ENCODE measurements around the gene ACTR5.

ACTR5 gene

DNA sequence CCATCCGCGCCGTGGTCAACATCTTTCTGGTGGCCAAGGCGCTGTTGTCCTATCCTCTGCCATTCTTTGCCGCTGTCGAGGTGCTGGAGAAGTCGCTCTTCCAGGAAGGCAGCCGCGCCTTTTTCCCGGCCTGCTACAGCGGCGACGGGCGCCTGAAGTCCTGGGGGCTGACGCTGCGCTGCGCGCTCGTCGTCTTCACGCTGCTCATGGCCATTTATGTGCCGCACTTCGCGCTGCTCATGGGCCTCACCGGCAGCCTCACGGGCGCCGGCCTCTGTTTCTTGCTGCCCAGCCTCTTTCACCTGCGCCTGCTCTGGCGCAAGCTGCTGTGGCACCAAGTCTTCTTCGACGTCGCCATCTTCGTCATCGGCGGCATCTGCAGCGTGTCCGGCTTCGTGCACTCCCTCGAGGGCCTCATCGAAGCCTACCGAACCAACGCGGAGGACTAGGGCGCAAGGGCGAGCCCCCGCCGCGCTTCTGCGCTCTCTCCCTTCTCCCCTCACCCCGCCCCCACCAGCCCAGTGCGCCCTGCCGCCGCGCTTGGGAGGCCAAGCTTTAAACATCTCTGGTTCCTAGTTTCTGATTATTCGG is 20.0 kb upstream of the ACTR5 start:
- H3K4me3 ChIP-seq (ENCODE audit: low read depth, low read length), result no peak overlapping the region
- no peak for DNase-seq (ENCODE audit: low read depth)

GRCh38 chr20:38728911-38729642 is 19.2 kb upstream of the ACTR5 start:
- no peak overlapping the region for H3K4me3 ChIP-seq (ENCODE audit: low read depth, low read length)
- DNase-seq (ENCODE audit: low read depth), result no peak

- no peak overlapping the region for H3K4me3 ChIP-seq (ENCODE audit: low read depth, low read length)
- DNase-seq (ENCODE audit: low read depth), result no peak
Measured at GRCh38 chr20:38729767-38730166, 18.5 kb upstream of the ACTR5 start.

DNA sequence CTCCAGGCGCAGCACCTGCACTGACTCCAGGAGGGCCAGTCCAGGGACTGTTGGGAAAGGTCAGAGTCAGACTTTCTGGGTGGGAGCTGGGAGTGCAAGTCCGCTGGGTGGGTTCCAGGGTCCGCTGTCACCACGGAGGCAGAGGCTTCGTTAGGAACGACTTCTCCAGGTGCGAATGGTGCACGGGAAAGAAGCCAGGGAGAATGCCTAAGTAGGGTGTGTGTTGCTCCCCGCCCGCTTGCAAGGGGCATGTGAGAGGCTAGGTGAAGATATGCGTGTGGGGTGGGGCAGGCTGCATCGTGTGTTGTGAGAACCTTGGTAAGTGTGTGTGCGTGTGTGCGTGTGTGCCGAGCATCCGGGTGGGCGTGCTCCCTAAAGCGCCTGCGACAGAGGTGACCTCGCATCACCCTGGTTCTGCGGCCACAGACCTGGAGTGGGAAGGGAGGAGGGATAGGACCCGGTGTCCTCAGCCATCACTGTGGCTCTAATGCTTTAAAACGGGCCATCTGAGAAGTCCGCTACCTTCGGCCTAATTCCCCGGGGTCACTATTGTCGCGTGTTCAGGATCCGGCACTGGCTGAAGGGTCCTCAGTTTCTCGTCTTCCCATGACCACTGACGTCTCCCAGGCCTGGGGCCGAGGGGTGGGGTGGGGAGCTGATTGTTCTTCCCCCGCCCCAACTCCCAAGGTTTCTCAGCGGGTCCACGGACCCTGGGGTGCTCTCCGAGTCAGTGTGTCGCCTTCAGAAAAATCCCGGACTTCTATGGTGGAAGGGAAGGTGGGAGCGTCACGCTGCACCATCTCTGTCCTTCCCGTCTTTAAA is 17.9 kb upstream of the ACTR5 start:
- DNase-seq (ENCODE audit: low read depth), result no peak
- H3K4me3 ChIP-seq (ENCODE audit: low read depth, low read length), result no peak overlapping the region

GRCh38 chr20:38730989-38731737 is 17.1 kb upstream of the ACTR5 start:
- peak overlapping the region; percentile 27 for H3K4me3 ChIP-seq (ENCODE audit: low read depth, low read length)
- DNase-seq (ENCODE audit: low read depth), result no peak

DNA sequence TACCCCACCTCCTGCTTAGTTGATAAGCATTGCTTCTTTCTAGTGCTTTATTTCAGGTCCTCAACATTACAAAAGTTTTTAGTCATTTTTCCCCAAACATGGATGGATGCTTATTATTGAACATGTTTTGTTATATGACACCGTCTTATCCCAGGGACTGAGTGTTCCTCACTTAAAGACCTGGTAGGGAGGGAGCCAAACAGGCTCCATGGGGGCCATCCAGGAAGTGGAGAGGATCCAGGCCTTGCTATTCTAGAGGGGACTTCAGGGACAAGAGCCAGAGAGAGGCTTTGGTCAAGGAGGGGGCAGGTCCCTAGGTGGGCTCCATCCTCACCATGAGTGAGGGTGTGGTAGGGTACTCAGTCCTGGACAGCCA is 16.5 kb upstream of the ACTR5 start:
- no peak overlapping the region for H3K4me3 ChIP-seq (ENCODE audit: low read depth, low read length)
- DNase-seq (ENCODE audit: low read depth), result no peak

- no peak overlapping the region for H3K4me3 ChIP-seq (ENCODE audit: low read depth, low read length)
- no peak for DNase-seq (ENCODE audit: low read depth)
Measured at GRCh38 chr20:38732981-38733380, 15.3 kb upstream of the ACTR5 start.

GRCh38 chr20:38735172-38735571 is 13.1 kb upstream of the ACTR5 start:
- DNase-seq (ENCODE audit: low read depth), result no peak
- no peak overlapping the region for H3K4me3 ChIP-seq (ENCODE audit: low read depth, low read length)

- H3K4me3 ChIP-seq (ENCODE audit: low read depth, low read length), result no peak overlapping the region
- no peak for DNase-seq (ENCODE audit: low read depth)
Measured at GRCh38 chr20:38737887-38738286, 10.4 kb upstream of the ACTR5 start.

DNA sequence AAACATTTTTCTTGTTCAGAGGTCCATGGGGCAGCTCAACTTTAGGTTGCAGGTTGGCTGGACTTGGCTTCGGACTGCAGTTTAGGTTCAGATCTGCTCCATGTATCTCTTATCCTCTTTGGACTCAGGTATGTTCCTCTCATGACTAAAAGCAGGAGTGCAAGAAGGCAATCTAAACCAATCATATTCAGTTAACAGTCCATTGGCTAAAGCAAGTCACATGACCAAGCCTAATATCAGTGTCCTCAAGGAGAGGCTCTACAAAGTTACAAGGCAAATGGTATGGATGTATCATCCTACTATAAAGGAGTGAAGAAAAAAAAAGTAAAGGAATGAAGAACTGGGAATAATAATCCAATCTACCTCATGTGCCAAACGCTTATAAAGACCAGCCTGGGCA is 2.5 kb upstream of the ACTR5 start:
- H3K4me3 ChIP-seq (ENCODE audit: low read depth, low read length), result no peak overlapping the region
- no peak for DNase-seq (ENCODE audit: low read depth)

- peak overlapping the region; percentile 94 for H3K4me3 ChIP-seq (ENCODE audit: low read depth, low read length)
Measured at GRCh38 chr20:38747495-38748096, 664 bp upstream of the ACTR5 start.

DNA sequence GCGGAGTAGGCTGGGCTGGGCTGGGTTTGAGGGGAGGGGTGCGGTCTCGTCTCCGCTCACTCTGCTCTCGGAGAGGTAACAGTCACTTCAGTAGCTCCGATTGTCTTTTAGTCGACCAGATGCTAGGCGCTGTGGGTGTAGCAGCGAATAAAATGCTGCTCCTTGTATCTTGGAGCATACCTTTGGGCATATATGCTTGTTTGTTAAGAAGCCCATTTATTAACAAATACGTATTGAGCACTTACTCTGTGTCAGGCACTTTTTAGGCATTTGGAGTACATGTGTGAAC is 545 bp downstream of the ACTR5 start:
- DNase-seq (ENCODE audit: low read depth), result no peak
- peak overlapping the region; percentile 94 for H3K4me3 ChIP-seq (ENCODE audit: low read depth, low read length)

More at GRCh38 chr20:38747495-38748096, 664 bp upstream of the ACTR5 start:
- no peak for DNase-seq (ENCODE audit: low read depth)

GRCh38 chr20:38751360-38751976 is 3.2 kb downstream of the ACTR5 start:
- H3K4me3 ChIP-seq (ENCODE audit: low read depth, low read length), result no peak overlapping the region
- no peak for DNase-seq (ENCODE audit: low read depth)

DNA sequence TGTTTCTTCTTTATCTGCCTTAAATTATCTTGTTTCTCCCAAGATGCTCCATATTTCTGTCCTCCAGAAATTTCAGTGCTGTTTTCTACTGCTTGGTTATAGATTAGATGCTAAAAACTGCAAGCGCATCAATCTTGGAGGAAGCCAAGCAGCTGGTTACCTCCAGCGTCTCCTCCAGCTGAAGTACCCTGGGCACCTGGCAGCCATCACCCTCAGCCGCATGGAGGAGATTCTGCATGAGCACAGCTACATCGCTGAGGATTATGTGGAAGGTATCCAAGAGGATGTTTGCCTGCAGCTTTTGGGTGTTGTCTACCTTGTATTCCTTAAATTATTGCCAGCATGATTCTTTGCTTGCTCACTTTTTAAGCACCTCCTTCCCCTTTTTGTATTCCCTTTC is 3.8 kb downstream of the ACTR5 start:
- no peak for DNase-seq (ENCODE audit: low read depth)
- H3K4me3 ChIP-seq (ENCODE audit: low read depth, low read length), result no peak overlapping the region

GRCh38 chr20:38754924-38755323 is 6.7 kb downstream of the ACTR5 start:
- H3K4me3 ChIP-seq (ENCODE audit: low read depth, low read length), result no peak overlapping the region
- no peak for DNase-seq (ENCODE audit: low read depth)

GRCh38 chr20:38755324-38755910 is 7.2 kb downstream of the ACTR5 start:
- no peak for DNase-seq (ENCODE audit: low read depth)
- H3K4me3 ChIP-seq (ENCODE audit: low read depth, low read length), result no peak overlapping the region

- no peak overlapping the region for H3K4me3 ChIP-seq (ENCODE audit: low read depth, low read length)
- no peak for DNase-seq (ENCODE audit: low read depth)
Measured at GRCh38 chr20:38757145-38757775, 9.0 kb downstream of the ACTR5 start.

GRCh38 chr20:38759106-38759505 is 10.8 kb downstream of the ACTR5 start:
- no peak for DNase-seq (ENCODE audit: low read depth)

GRCh38 chr20:38760978-38761377 is 12.7 kb downstream of the ACTR5 start:
- DNase-seq (ENCODE audit: low read depth), result no peak
- no peak overlapping the region for H3K4me3 ChIP-seq (ENCODE audit: low read depth, low read length)

More at GRCh38 chr20:38759106-38759505, 10.8 kb downstream of the ACTR5 start:
- no peak overlapping the region for H3K4me3 ChIP-seq (ENCODE audit: low read depth, low read length)

Measured in skeletal muscle cell (primary cell).